ENCODE measurements around the gene MYL4.

DNA sequence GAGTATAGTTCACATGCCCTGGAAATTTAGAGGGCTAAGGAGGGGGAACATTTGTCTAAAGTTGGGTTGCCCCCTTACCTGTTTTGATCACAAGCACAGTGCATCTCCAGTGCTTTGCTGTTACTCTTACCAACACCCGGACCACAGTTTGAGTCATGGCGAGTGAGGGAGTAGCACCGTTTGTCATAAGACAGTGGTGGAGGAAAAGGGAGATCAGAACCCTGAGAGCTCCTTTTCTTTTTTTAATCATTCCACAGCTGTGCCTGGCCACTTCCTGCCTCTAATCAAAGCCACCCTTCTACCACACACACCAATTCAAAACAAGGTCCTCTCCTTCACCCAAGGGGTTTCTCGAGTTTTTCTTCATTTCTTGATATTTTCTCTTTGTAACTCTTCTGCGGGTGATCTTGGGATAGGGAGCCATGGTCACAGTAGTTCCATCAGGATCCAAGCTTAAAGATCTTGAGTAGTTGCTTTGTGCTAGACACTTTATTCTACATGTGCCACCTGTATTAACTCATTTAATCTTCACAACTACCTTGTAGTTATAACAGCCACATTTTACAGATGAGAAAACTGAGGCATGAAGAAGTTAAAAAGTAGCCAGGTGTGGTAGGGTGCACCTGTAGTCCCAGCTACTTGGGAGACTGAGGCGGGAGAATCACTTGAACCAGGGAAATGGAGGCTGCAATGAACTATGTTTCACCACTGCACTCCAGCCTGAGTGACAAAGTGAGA lies 5.0 kb upstream of the MYL4 start:
- TF ChIP-seq POLR2A (IDR thresholded peaks at IDR 0.05; ENCODE audit: low read depth, low read length): no peak
- TF ChIP-seq POLR2AphosphoS5 (IDR thresholded peaks at IDR 0.05; ENCODE audit: low read depth, low read length): no peak
- no peak for TF ChIP-seq TAF1 (IDR thresholded peaks at IDR 0.05; ENCODE audit: low read depth, low read length)
- TF ChIP-seq SPI1 (IDR thresholded peaks at IDR 0.05; ENCODE audit: low read depth, low read length): no peak
